ENCODE measurements around the gene LPCAT2. TPM values are rescaled to one million over a fixed set of nuclear protein-coding genes. Genes with fewer than 3 reads are reported as not detected.

LPCAT2 gene
- total and polyA plus RNA-seq, 2 of the 8 experiments (the other 6 are each of a cell fraction or from before 2014, with no cell fraction given): 2.2 to 10.6 TPM

DNA sequence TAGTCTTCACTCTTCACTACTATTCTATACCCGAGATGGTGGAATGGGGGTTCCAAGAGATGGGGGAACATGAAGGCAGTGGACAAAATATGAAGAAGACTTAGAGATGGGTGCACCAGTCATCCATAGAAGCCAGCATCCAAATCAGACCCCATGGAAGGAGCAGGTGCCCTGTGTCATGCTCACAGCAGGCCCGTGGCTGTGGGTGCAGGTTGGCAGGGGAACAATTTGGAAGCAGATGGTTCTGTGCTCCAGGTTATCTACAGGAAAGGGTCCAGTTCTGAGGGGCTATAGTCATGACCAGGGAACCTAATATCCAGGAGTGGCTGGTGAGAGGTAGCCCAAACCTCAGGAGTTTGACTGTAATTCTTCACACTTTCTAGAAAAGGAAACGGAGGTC, 9.6 kb upstream of the LPCAT2 start:
- Histone ChIP-seq H3K56ac (replicated peaks; ENCODE audit: insufficient read length, low read depth, low read length) (no peak overlapping the region), H3K4me1 (replicated peaks in 1 of 4; ENCODE audit: control insufficient read depth in 3 of 4, insufficient read depth in 4 of 4, low read length in 3 of 4) (peaks cover 0 to 5% (median 2%) of the 10 kb centered on the region in 4 experiments; a peak in 1 of 7 replicates), H3K27ac (ENCODE audit: low read depth, low read length) (no peak overlapping the region), H2AK5ac (ENCODE audit: low read depth, low read length) (no peak overlapping the region), H3K9ac (replicated peaks in 1 of 4; ENCODE audit: extremely low read depth in 1 of 4, low read depth in 3 of 4, low read length in 3 of 4) (no peak overlapping the region), H2BK20ac (ENCODE audit: low read length) (no peak overlapping the region), H2BK15ac (ENCODE audit: low read length) (no peak overlapping the region), H3K23ac (ENCODE audit: insufficient read length) (no peak overlapping the region), H3K4me2 (ENCODE audit: insufficient read depth in 1 of 2, low read depth in 2 of 2, low read length in 2 of 2) (no peak overlapping the region), H3K14ac (ENCODE audit: insufficient read length) (no peak overlapping the region), H4K8ac (ENCODE audit: extremely low read depth, insufficient read depth, low read length) (no peak overlapping the region), H3K4ac (replicated peaks; ENCODE audit: insufficient read length, low read depth, low read length) (no peak overlapping the region), H2AFZ (ENCODE audit: low read length) (no peak overlapping the region), H3K23me2 (ENCODE audit: low read depth, low read length) (no peaks in the 10 kb centered on the region), H3K4me3 (ENCODE audit: extremely low read depth in 1 of 4, insufficient read depth in 2 of 4, low read depth in 3 of 4, low read length in 4 of 4) (no peak overlapping the region), H2BK120ac (replicated peaks; ENCODE audit: low read depth, low read length) (no peak overlapping the region), H4K20me1 (replicated peaks in 1 of 2; ENCODE audit: control insufficient read depth in 1 of 2, insufficient read depth in 2 of 2, low read length in 2 of 2) (no peaks in the 10 kb centered on the region), H3K79me1 (ENCODE audit: low read depth, low read length) (no peaks in the 10 kb centered on the region), H2BK12ac (ENCODE audit: low read depth, low read length) (no peak overlapping the region), H2BK5ac (ENCODE audit: low read depth, low read length) (no peak overlapping the region), H4K91ac (replicated peaks; ENCODE audit: insufficient read length, low read length) (no peak overlapping the region), H4K5ac (ENCODE audit: insufficient read length, low read depth, low read length) (no peak overlapping the region), H3K36me3 (ENCODE audit: control insufficient read depth in 2 of 4, insufficient read depth in 4 of 4, low read length in 3 of 4) (no peaks in the 10 kb centered on the region; a peak in 1 of 8 replicates), H3K79me2 (ENCODE audit: control insufficient read depth in 1 of 2, insufficient read depth in 2 of 2, low read length in 2 of 2) (no peaks in the 10 kb centered on the region), H3K9me3 (ENCODE audit: insufficient read depth in 2 of 2, low read depth in 1 of 2, low read length in 1 of 2) (no peaks in the 10 kb centered on the region), H3K27me3 (replicated peaks in 1 of 4; ENCODE audit: control insufficient read depth in 3 of 4, extremely low read depth in 1 of 4, insufficient read depth in 3 of 4, low read length in 3 of 4) (no peaks in the 10 kb centered on the region), H3K18ac (ENCODE audit: extremely low read depth, low read length) (no peak overlapping the region)
- DNase-seq (ENCODE audit: low read depth in 1 of 2, low spot score in 2 of 2) (peak in 1 of 2 experiments; percentile 7), FAIRE-seq (no peak)
- 90% methylated on average over 3 of the region's 3 CpGs; no CpG with 5 or more reads in 1 of the 2 experiments for WGBS, 2 experiments (ENCODE audit: extremely low coverage in 1 of 2, insufficient coverage in 1 of 2, insufficient read length in 1 of 2, insufficient replicate concordance in 2 of 2, low coverage in 1 of 2, low lambda C conversion rate in 2 of 2, missing lambda C conversion rate in 1 of 2)
- ChIA-PET CTCF (ENCODE audit: partially characterized antibody) (interaction anchor here (1.0 to 7.2 kb wide), 3 partner anchors 9 to 40 kb away, joined by 3 to 47 read pairs (median 3); no protein-coding TSS in a partner anchor), POLR2A (ENCODE audit: partially characterized antibody) (interaction anchor here (1.3 kb wide), 1 partner anchor 22 kb away, joined by 3 read pairs; no protein-coding TSS in a partner anchor)
- TF ChIP-seq KDM1A (IDR thresholded peaks at IDR 0.05; ENCODE audit: borderline replicate concordance, low read length) (no peak), RNF2 (IDR thresholded peaks at IDR 0.05; ENCODE audit: borderline replicate concordance, low read depth, low read length, missing control alignments, poor library complexity, severe bottlenecking) (no peak), SIRT6 (IDR thresholded peaks at IDR 0.05; ENCODE audit: low read length) (no peak), TCF12 (IDR thresholded peaks at IDR 0.05; ENCODE audit: low read depth, low read length) (no peak), RFX5 (IDR thresholded peaks at IDR 0.05; ENCODE audit: borderline replicate concordance, low read depth, low read length) (no peak), JUND (IDR thresholded peaks at IDR 0.05; ENCODE audit: low read length) (no peak), CBX5 (IDR thresholded peaks at IDR 0.05; ENCODE audit: low read depth, low read length) (no peak), FOSL1 (IDR thresholded peaks at IDR 0.05; ENCODE audit: insufficient read depth, low read depth, low read length) (no peak), SAP30 (IDR thresholded peaks at IDR 0.05; ENCODE audit: insufficient read depth, insufficient replicate concordance, low read length) (no peak), NRF1 (IDR thresholded peaks at IDR 0.05; ENCODE audit: low read depth, low read length) (no peak), YY1 (IDR thresholded peaks at IDR 0.05; ENCODE audit: low read depth, low read length) (no peak), TAF7 (optimal IDR thresholded peaks at IDR 0.05; ENCODE audit: borderline replicate concordance, low read depth, low read length) (no peak), RAD21 (IDR thresholded peaks at IDR 0.05 in 1 of 2, conservative IDR thresholded peaks at IDR 0.05 in 1 of 2; ENCODE audit: low read depth in 2 of 2, low read length in 2 of 2) (no peak), GABPA (IDR thresholded peaks at IDR 0.05; ENCODE audit: borderline replicate concordance, insufficient read depth, low read length) (no peak)
